H9 (cell line): ENCODE data around the gene EGFR. TPM values are rescaled to one million over a fixed set of nuclear protein-coding genes. Genes with fewer than 3 reads are reported as not detected.

Experiments
- DNase-seq: peaks from one replicate; pipeline ENCODE4 v3.0.0-alpha.2; 2017
- H2AFZ ChIP-seq: one replicate; pipeline ENCODE4 v1.6.1; 2013; ENCODE audit warnings: mild to moderate bottlenecking, low read length, control low read depth, moderate library complexity
- H2AK5ac ChIP-seq: 2 replicates; pipeline ENCODE4 v1.6.1; 2013; ENCODE audit warnings: low read length, control low read depth, mixed read lengths; ENCODE audit not compliant: insufficient read length
- H2BK120ac ChIP-seq: one replicate; pipeline ENCODE4 v1.6.1; 2013; ENCODE audit warnings: low read depth, mild to moderate bottlenecking, low read length, control low read depth, inconsistent platforms; ENCODE audit not compliant: poor library complexity, severe bottlenecking
- H2BK12ac ChIP-seq: 2 replicates; pipeline ENCODE4 v1.6.1; 2013; ENCODE audit warnings: low read length, control low read depth, mixed read lengths, low read depth; ENCODE audit not compliant: insufficient read length
- H2BK15ac ChIP-seq: 2 replicates; pipeline ENCODE4 v1.6.1; 2013; ENCODE audit warnings: low read depth, low read length, control low read depth
- H2BK20ac ChIP-seq: one replicate; pipeline ENCODE4 v1.6.1; 2013; ENCODE audit warnings: low read depth, mild to moderate bottlenecking, low read length, control low read depth, inconsistent platforms; ENCODE audit not compliant: poor library complexity, severe bottlenecking
- H2BK5ac ChIP-seq: 2 replicates; pipeline ENCODE4 v1.6.1; 2013; ENCODE audit warnings: low read length, control low read depth, mixed read lengths; ENCODE audit not compliant: insufficient read length
- H3K14ac ChIP-seq: 2 replicates; pipeline ENCODE4 v1.6.1; 2013; ENCODE audit warnings: low read length, control low read depth; ENCODE audit not compliant: insufficient read depth
- H3K18ac ChIP-seq: 2 replicates; pipeline ENCODE4 v1.6.1; 2013; ENCODE audit warnings: low read depth, mild to moderate bottlenecking, mixed read lengths, low read length, control low read depth; ENCODE audit not compliant: insufficient read length
- H3K23ac ChIP-seq: 2 replicates; pipeline ENCODE4 v1.6.1; 2013; ENCODE audit warnings: low read length, control low read depth, mixed read lengths, low read depth; ENCODE audit not compliant: insufficient read length
- H3K23me2 ChIP-seq: 2 replicates; pipeline ENCODE4 v1.6.1; 2013; ENCODE audit warnings: low read depth, mild to moderate bottlenecking, mixed read lengths, low read length, control low read depth; ENCODE audit not compliant: insufficient read length, poor library complexity, severe bottlenecking
- H3K27ac ChIP-seq: 2 replicates; pipeline ENCODE4 v1.5.1; 2013; ENCODE audit warnings: low read length, control low read depth, mixed read lengths, low read depth; ENCODE audit not compliant: insufficient read length
- H3K27me3 ChIP-seq: 2 replicates; pipeline ENCODE4 v1.6.1; 2013; ENCODE audit warnings: low read length, control low read depth, inconsistent platforms; ENCODE audit not compliant: insufficient read depth
- H3K4ac ChIP-seq: 2 replicates; pipeline ENCODE4 v1.6.1; 2013; ENCODE audit warnings: low read depth, mild to moderate bottlenecking, control low read depth, inconsistent platforms, low read length, moderate library complexity
- H3K4me1 ChIP-seq: 2 replicates; pipeline ENCODE4 v1.6.1; 2013; ENCODE audit warnings: low read length, control low read depth, inconsistent platforms; ENCODE audit not compliant: insufficient read depth
- H3K4me2 ChIP-seq: 2 replicates; pipeline ENCODE4 v1.6.1; 2013; ENCODE audit warnings: low read length, control low read depth, mixed read lengths; ENCODE audit not compliant: insufficient read length, insufficient read depth
- H3K56ac ChIP-seq: 2 replicates; pipeline ENCODE4 v1.6.1; 2013; ENCODE audit warnings: low read depth, mild to moderate bottlenecking, mixed read lengths, low read length, control low read depth; ENCODE audit not compliant: insufficient read length
- H3K79me1 ChIP-seq: 2 replicates; pipeline ENCODE4 v1.6.1; 2013; ENCODE audit warnings: low read depth, mild to moderate bottlenecking, moderate library complexity, low read length, control low read depth, inconsistent platforms; ENCODE audit not compliant: insufficient read depth, poor library complexity, severe bottlenecking
- H3K79me2 ChIP-seq: 2 replicates; pipeline ENCODE4 v1.6.1; 2013; ENCODE audit warnings: low read length, control low read depth, inconsistent platforms; ENCODE audit not compliant: insufficient read depth
- H3K9ac ChIP-seq: 2 replicates; pipeline ENCODE4 v1.6.1; 2013; ENCODE audit warnings: low read length, control low read depth, mixed read lengths; ENCODE audit not compliant: insufficient read length; ENCODE audit errors: extremely low read depth
- H3K9me3 ChIP-seq: one replicate; pipeline ENCODE4 v1.6.1; 2013; ENCODE audit warnings: low read depth, low read length, inconsistent platforms; ENCODE audit not compliant: control insufficient read depth
- H3T11ph ChIP-seq: one replicate; pipeline ENCODE4 v1.6.1; 2013; ENCODE audit warnings: mild to moderate bottlenecking, low read length, control low read depth, inconsistent platforms
- H4K20me1 ChIP-seq: one replicate; pipeline ENCODE4 v1.6.1; 2013; ENCODE audit not compliant: control insufficient read depth, insufficient read length, insufficient read depth
- H4K5ac ChIP-seq: 2 replicates; pipeline ENCODE4 v1.6.1; 2013; ENCODE audit warnings: low read depth, mild to moderate bottlenecking, mixed read lengths, low read length, control low read depth; ENCODE audit not compliant: insufficient read length
- H4K8ac ChIP-seq: replicated peaks from 2 replicates; pipeline ENCODE4 v1.6.1; 2013; ENCODE audit warnings: low read length, control low read depth, mixed read lengths, low read depth; ENCODE audit not compliant: insufficient read length
- H4K91ac ChIP-seq: 2 replicates; pipeline ENCODE4 v1.6.1; 2013; ENCODE audit warnings: low read depth, mild to moderate bottlenecking, moderate library complexity, mixed read lengths, low read length, control low read depth; ENCODE audit not compliant: insufficient read length
- H3K27ac Mint-ChIP-seq, 3 experiments: 2 replicates in 2 of 3; 3 replicates in 1 of 3; pipeline ENCODE4 v1.8.0; 2020 to 2021; ENCODE audit warnings: mixed read lengths in 3 of 3, mild to moderate bottlenecking in 1 of 3, moderate library complexity in 1 of 3
- H3K27me3 Mint-ChIP-seq: 2 replicates; pipeline ENCODE4 v1.8.0; 2021; ENCODE audit warnings: low read depth, mild to moderate bottlenecking, moderate library complexity, mixed read lengths
- H3K36me3 Mint-ChIP-seq, 3 experiments: 2 replicates in 2 of 3; 3 replicates in 1 of 3; pipeline ENCODE4 v1.8.0; 2020 to 2021; ENCODE audit warnings: low read depth in 3 of 3, mixed read lengths in 3 of 3; ENCODE audit not compliant: insufficient read depth in 1 of 3
- H3K4me1 Mint-ChIP-seq, 2 experiments: 2 replicates each; pipeline ENCODE4 v1.8.0; 2020; ENCODE audit warnings: mixed read lengths in 2 of 2
- H3K4me3 Mint-ChIP-seq, 2 experiments: 2 replicates in 1 of 2; 3 replicates in 1 of 2; pipeline ENCODE4 v1.8.0; 2020 to 2021; ENCODE audit warnings: mild to moderate bottlenecking in 2 of 2, mixed read lengths in 2 of 2, moderate library complexity in 1 of 2
- H3K9me3 Mint-ChIP-seq, 2 experiments: 2 replicates in 1 of 2; 3 replicates in 1 of 2; pipeline ENCODE4 v1.8.0; 2020; ENCODE audit warnings: mild to moderate bottlenecking in 2 of 2, mixed read lengths in 2 of 2, moderate library complexity in 1 of 2
- WGBS: extraction: QIAGEN DNeasy Blood & Tissue Kit; methylation state at CpG from one replicate; pipeline ENCODE4 v1.1.7; 2013; ENCODE audit warnings: missing lambda C conversion rate, low lambda C conversion rate, mixed read lengths; ENCODE audit not compliant: insufficient read length; ENCODE audit errors: extremely low coverage; 5-methylcytosine and 5-hydroxymethylcytosine counted together
- total RNA-seq: library from RNA; stranded (reverse); gene quantifications from 2 replicates; pipeline ENCODE4 v1.2.1, GENCODE V29; 2021
- TF ChIP-seq, protein P1 (sequence below): fragments of 200-600 bp; sonication (generic); conservative IDR thresholded peaks from 3 replicates; pipeline ENCODE4 v1.8.0; 2021; ENCODE audit warnings: antibody characterized with exemption, mild to moderate bottlenecking

Gene EGFR
- total RNA-seq, 1 experiment from 2014 or later: 3.3 TPM

DNA sequence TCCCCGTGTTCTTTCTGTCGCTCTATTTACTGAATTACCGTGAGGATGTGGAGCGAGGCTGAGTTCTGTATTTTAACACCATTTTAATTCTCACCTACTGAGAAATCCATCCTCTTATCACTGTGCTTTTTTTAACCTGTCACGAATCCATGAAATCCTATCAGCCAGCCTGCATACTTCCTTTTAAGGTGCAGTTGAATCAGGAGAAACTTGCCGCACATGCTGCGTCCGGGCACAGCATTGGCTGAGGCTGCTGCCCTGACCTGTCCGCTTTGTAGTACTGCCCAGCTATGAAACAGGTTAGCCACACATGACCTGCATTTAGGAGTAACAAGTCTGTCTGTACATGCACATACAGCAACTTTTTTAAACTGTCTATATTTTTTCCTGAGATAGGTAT, 82.5 kb downstream of the EGFR start:
- no peak overlapping the region for H3T11ph ChIP-seq
- H3K23me2 ChIP-seq: no peaks in the 10 kb centered on the region
- no peaks in the 10 kb centered on the region for H4K20me1 ChIP-seq
- no peak overlapping the region for H2BK12ac ChIP-seq
- no peaks in the 10 kb centered on the region for H3K4me1 ChIP-seq
- H2BK120ac ChIP-seq: no peak overlapping the region
- TF ChIP-seq, protein P1, sequence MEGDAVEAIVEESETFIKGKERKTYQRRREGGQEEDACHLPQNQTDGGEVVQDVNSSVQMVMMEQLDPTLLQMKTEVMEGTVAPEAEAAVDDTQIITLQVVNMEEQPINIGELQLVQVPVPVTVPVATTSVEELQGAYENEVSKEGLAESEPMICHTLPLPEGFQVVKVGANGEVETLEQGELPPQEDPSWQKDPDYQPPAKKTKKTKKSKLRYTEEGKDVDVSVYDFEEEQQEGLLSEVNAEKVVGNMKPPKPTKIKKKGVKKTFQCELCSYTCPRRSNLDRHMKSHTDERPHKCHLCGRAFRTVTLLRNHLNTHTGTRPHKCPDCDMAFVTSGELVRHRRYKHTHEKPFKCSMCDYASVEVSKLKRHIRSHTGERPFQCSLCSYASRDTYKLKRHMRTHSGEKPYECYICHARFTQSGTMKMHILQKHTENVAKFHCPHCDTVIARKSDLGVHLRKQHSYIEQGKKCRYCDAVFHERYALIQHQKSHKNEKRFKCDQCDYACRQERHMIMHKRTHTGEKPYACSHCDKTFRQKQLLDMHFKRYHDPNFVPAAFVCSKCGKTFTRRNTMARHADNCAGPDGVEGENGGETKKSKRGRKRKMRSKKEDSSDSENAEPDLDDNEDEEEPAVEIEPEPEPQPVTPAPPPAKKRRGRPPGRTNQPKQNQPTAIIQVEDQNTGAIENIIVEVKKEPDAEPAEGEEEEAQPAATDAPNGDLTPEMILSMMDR: no peak
- Mint-ChIP-seq H3K27ac (no peak overlapping the region), H3K36me3 (no peaks in the 10 kb centered on the region), H3K4me1 (peaks cover 11 to 19% of the 10 kb centered on the region in 2 experiments), H3K9me3 (no peaks in the 10 kb centered on the region), H3K27me3 (peaks cover 5% of the 10 kb centered on the region), H3K4me3 (no peak overlapping the region)
- H3K4me2 ChIP-seq: no peak overlapping the region
- H4K91ac ChIP-seq: no peak overlapping the region
- no peaks in the 10 kb centered on the region for H3K79me2 ChIP-seq
- H4K5ac ChIP-seq: no peak overlapping the region
- no peak overlapping the region for H2AK5ac ChIP-seq
- H3K9ac ChIP-seq: no peak overlapping the region
- H3K4ac ChIP-seq: no peak overlapping the region
- no peak overlapping the region for H2AFZ ChIP-seq
- H3K27me3 ChIP-seq: no peaks in the 10 kb centered on the region
- H2BK5ac ChIP-seq: no peak overlapping the region
- no peak overlapping the region for H2BK20ac ChIP-seq
- H3K9me3 ChIP-seq: no peaks in the 10 kb centered on the region
- H2BK15ac ChIP-seq: no peak overlapping the region
- H3K56ac ChIP-seq: no peak overlapping the region
- no peak for DNase-seq
- H3K23ac ChIP-seq: no peak overlapping the region
- no peaks in the 10 kb centered on the region for H3K79me1 ChIP-seq
- no peak overlapping the region for H4K8ac ChIP-seq
- WGBS: no CpG with 5 or more reads among the region's 9 CpGs
- H3K27ac ChIP-seq: no peak overlapping the region
- H3K18ac ChIP-seq: no peak overlapping the region
- H3K14ac ChIP-seq: no peak overlapping the region
